ENCODE measurements around the gene UCN3. TPM values are rescaled to one million over a fixed set of nuclear protein-coding genes. Genes with fewer than 3 reads are reported as not detected.

The UCN3 gene
- total RNA-seq, 1 donor from 2014 or later: 1.2 TPM

DNA sequence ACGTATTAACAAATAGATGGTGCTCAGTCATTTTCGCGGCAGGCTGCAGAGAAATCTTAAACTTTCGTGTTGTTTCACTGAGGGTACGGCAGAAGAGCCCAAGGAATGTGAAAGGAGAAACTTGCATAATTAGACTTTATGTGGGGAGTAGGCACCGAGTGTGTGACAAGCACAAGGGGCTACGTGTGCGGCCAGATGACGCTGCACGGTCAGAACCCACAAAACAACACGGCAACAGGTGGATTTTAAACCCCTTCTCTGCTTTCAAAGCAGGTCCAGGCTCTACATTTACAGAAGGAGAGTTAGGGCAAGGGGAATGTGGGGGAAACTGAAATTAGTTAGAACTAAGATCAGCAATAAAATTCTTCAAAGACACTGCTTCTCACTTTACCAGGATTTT is 392 bp upstream of the UCN3 start:
- Mint-ChIP-seq H3K36me3 (no peaks in the 10 kb centered on the region), H3K9me3 (no peaks in the 10 kb centered on the region), H3K4me3 (no peak overlapping the region), H3K4me1 (ENCODE audit: unreplicated experiment) (no peaks in the 10 kb centered on the region), H3K27me3 (peaks cover 30% of the 10 kb centered on the region), H3K27ac (no peak overlapping the region)
- TF ChIP-seq, protein P1, sequence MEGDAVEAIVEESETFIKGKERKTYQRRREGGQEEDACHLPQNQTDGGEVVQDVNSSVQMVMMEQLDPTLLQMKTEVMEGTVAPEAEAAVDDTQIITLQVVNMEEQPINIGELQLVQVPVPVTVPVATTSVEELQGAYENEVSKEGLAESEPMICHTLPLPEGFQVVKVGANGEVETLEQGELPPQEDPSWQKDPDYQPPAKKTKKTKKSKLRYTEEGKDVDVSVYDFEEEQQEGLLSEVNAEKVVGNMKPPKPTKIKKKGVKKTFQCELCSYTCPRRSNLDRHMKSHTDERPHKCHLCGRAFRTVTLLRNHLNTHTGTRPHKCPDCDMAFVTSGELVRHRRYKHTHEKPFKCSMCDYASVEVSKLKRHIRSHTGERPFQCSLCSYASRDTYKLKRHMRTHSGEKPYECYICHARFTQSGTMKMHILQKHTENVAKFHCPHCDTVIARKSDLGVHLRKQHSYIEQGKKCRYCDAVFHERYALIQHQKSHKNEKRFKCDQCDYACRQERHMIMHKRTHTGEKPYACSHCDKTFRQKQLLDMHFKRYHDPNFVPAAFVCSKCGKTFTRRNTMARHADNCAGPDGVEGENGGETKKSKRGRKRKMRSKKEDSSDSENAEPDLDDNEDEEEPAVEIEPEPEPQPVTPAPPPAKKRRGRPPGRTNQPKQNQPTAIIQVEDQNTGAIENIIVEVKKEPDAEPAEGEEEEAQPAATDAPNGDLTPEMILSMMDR (conservative IDR thresholded peaks at IDR 0.05): no peak
- DNase-seq (ENCODE audit: extremely low spot score, unreplicated experiment): no peak

DNA sequence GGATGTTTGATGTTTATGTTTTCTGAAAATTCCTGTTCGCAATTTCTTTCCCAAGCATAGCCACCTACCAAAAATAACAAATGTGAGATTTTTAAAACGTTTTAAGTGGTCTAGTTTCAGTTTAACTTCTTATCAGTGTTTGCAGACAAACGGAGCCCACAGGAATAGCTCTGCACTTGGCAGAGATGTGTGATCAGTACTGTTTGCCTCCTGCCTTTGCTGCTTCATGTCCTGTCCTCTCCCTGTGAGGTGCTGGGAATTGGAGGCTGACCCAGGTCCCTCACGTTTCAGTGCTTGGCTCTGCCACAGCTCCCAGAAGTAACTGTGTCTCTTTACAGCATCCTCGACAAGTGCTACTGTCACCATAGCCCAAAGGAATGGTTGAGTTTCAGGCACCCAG is 1.2 kb downstream of the UCN3 start:
- Mint-ChIP-seq H3K36me3 (peaks cover 2% of the 10 kb centered on the region), H3K27me3 (peaks cover 30% of the 10 kb centered on the region), H3K27ac (no peak overlapping the region), H3K4me1 (ENCODE audit: unreplicated experiment) (no peaks in the 10 kb centered on the region), H3K4me3 (no peak overlapping the region), H3K9me3 (peaks cover 5% of the 10 kb centered on the region)
- TF ChIP-seq, protein P1 (conservative IDR thresholded peaks at IDR 0.05): no peak
- DNase-seq (ENCODE audit: extremely low spot score, unreplicated experiment): no peak

DNA sequence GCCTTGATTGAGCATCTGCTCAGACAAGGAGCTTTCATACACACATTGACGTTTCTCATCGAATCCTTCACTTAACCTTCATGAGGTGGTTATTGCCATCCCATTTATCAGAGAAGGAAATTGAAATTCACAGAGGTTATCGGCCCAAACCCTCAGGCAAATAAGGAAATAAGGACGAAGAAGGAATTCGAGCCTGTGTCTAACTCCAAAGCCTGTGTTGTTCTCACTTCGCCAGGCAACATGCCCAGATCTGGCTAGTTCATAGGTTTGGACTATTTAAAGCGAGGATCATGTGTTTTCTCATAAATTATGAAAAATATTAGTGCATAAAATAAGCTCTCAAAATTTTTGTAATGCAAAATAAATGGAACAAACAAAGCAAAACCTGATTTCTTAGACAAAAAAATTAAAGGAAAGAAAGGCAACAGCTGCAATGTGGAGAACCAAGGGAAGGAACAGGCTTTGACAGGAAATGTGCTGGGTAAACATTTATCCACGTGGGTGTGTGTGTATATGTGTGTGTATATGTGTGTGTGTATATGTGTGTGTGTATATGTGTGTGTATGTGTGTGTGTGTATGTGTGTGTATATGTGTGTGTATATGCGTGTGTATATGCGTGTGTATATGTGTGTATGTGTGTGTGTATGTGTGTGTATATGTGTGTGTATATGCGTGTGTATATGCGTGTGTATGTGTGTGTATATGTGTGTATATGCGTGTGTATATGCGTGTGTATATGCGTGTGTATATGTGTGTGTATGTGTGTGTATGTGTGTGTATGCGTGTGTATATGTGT is 4.8 kb downstream of the UCN3 start:
- H3K27ac Mint-ChIP-seq: no peak overlapping the region
- peaks cover 4% of the 10 kb centered on the region for H3K36me3 Mint-ChIP-seq
- no peak for DNase-seq (ENCODE audit: extremely low spot score, unreplicated experiment)
- TF ChIP-seq, protein P1 (conservative IDR thresholded peaks at IDR 0.05): no peak
- no peak overlapping the region for H3K4me3 Mint-ChIP-seq
- no peaks in the 10 kb centered on the region for H3K4me1 Mint-ChIP-seq (ENCODE audit: unreplicated experiment)
- peaks cover 14% of the 10 kb centered on the region for H3K27me3 Mint-ChIP-seq
- peaks cover 6% of the 10 kb centered on the region for H3K9me3 Mint-ChIP-seq

DNA sequence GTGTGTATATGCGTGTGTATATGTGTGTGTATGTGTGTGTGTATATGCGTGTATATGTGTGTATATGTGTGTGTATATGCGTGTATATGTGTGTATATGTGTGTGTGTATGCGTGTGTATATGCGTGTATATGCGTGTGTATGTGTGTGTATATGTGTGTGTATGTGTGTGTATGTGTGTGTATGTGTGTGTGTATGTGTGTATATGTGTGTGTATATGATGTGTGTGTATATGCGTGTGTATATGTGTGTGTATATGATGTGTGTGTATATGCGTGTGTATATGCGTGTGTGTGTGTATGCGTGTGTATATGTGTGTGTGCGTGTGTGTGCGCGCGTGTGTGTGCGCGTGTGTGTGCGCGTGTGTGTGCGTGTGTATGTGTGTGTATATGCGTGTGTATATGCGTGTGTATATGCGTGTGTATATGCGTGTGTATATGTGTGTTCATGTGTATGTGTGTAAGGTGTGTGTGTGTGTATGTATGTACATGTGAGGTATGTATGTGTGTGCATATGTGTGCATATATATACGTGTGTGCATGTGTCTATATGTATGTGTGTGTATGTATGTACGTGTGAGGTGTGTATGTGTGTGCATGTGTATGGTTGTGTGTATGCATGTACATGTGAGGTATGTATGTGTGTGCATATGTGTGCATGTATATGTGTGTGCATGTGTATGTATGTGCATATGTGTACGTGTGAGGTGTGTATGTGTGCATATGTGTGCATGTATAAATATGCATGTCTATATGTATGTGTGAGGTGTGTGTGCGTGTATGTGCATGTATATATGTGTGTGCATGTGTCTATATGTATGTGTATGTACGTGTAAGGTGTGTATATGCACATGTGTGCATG is 6.0 kb downstream of the UCN3 start:
- Mint-ChIP-seq H3K36me3 (peaks cover 4% of the 10 kb centered on the region), H3K9me3 (peaks cover 6% of the 10 kb centered on the region), H3K27ac (no peak overlapping the region), H3K4me3 (no peak overlapping the region), H3K27me3 (peaks cover 11% of the 10 kb centered on the region), H3K4me1 (ENCODE audit: unreplicated experiment) (no peaks in the 10 kb centered on the region)
- DNase-seq (ENCODE audit: extremely low spot score, unreplicated experiment): no peak
- TF ChIP-seq, protein P1 (conservative IDR thresholded peaks at IDR 0.05): no peak

DNA sequence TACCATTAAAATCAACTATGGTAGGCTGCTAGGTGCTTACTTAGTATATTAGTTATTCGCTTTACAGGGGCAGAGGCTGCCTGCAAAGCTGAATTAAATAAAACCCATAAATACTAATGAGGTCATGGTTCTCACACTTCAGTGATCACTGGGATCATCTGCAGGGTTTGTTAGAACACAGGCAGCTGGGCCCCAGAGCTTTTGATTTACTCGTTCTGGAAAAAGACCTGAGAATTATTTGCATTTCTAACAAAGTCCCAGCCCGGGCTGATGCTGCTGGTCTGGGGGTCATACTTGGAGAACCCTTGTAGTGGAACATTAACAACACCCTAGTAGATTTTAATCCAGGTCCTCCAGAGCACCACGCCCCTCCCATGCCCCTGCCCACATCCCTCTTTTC is 8.5 kb downstream of the UCN3 start:
- no peak overlapping the region for H3K27ac Mint-ChIP-seq
- H3K4me1 Mint-ChIP-seq (ENCODE audit: unreplicated experiment): no peaks in the 10 kb centered on the region

More for the DNA sequence above, 8.5 kb downstream of the UCN3 start:
- H3K4me3 Mint-ChIP-seq: no peak overlapping the region
- DNase-seq (ENCODE audit: extremely low spot score, unreplicated experiment): no peak
- peaks cover 6% of the 10 kb centered on the region for H3K9me3 Mint-ChIP-seq
- H3K36me3 Mint-ChIP-seq: peaks cover 4% of the 10 kb centered on the region
- H3K27me3 Mint-ChIP-seq: no peaks in the 10 kb centered on the region
- TF ChIP-seq, protein P1 (conservative IDR thresholded peaks at IDR 0.05): no peak

Measured in type B pancreatic cell (in vitro differentiated cells).